ENCODE results near the gene THAP11.

GRCh38 chr16:67848118-67848517 lies 6.0 kb downstream of the THAP11 start:
- TF ChIP-seq CTCF (conservative IDR thresholded peaks at IDR 0.05 in 1 of 2, IDR thresholded peaks at IDR 0.05 in 1 of 2; ENCODE audit: extremely low read depth in 1 of 2, insufficient read depth in 1 of 2, low read depth in 1 of 2, low read length in 2 of 2) (no peak), EZH2 (IDR thresholded peaks at IDR 0.05; ENCODE audit: borderline replicate concordance, low read length) (no peak)

All from mammary epithelial cell (primary cell).